Activated CD4-positive, CD25-positive, alpha-beta regulatory T cell treated with anti-CD3 and anti-CD28 coated beads, Interleukin-2, amount 50 U/mL, for 24 hours (primary cell): ENCODE measurements around the gene AKR1C1.
"Not testable (repeated sequence)": the region's sequence is repeated elsewhere in the genome, so short reads cannot be mapped to it uniquely, and the experiment has no call there.

Experiments
- ATAC-seq, 2 donors: fragments of 150-1000 bp; cut with Tn5 transposase; one replicate each; pipeline ENCODE4 v1.10.0; 2021; ENCODE audit warnings: mild to moderate bottlenecking in 1 of 2, moderate library complexity in 1 of 2

Gene AKR1C1

DNA sequence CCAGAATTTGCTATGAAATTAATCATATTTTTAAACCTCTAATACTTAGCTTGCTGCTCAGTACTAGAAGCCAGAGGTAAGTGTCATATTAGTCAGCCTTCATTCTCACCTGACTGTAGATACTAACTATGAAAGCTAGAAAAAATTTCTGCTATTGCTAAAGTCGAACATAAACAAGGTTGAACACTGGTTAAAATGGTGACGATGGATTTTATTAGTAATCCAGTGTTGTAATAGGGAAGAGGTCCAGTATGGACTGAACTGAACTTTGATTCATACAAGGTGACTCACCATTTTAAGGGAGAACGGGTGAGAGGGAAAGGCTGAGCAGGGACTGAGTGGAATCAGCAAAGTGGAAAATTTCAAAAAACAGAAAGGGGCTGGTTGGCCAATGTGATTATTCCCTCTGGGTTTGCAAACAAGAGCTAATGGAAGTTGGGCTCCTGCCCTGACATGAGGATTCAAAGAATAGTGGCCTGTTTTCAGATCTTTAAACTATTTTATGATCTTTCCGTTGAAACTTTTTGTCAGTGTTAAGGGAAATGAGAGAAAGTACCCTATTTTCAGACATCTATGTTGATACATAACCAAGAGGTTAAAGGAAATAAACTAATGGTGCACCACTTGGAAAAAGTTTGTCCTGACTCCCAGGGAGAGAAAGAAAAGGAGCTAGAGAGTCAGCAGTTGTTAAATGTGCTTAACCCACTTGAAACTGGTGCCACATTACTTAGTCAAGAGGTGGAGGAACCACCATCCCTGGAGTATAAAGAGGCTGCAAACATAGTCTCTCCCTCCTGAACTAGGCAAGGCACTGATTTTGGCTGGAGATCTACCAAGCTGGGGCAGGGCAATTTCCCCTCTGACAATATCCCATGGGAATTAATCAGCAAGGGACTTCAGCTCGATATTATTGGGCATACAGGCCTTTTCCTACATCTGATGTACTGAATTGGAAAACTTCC lies 15.3 kb upstream of the AKR1C1 start:
- no peak for ATAC-seq

DNA sequence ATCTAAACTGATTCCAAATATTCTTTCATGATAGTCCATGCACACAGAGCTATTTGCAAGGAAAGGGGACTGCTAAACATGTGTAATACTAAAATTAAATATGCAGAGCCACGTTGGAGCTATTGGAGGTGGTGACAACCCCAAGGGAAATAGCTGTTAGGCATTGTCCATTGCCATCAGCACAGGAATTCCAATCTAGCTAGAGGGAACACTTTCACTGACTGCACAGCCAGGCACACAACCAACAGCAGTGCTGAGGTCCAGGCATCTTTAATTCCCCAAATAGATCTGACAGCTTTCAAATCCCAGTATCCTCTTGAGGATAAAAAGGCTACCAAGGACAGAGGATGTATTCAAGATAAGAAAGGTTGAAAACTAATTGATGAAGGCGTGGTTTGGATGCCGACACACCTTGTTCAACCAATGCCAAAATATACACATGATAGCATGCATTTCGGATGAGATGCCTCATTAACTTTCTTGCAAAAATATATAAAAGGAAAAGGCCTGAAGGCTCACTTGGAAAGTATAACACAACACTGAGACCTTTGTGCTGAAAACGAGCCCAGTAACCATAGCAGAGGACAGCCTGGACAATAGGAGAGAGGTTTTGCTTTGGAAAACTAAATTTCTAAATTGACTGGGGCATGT lies 11.6 kb upstream of the AKR1C1 start:
- ATAC-seq = not testable (repeated sequence)

DNA sequence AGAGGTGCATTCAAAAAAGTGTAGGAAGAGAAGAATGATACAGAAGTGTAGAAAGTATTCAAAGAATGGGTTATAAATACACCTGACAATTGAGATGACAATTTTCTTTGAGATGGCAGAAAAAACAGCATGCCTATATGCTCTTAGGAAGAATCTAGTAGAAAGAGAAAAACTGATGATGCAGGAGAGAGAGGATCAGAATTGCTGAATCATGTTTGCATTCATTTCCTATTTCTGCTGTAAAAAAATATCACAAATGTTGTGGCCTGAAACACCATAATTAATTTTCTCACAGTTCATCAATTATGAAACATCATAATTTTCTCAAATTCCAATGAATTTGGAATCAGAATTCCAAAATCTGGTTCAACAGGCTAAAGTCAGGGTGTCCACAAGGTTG lies 9.8 kb upstream of the AKR1C1 start:
- no peak for ATAC-seq

DNA sequence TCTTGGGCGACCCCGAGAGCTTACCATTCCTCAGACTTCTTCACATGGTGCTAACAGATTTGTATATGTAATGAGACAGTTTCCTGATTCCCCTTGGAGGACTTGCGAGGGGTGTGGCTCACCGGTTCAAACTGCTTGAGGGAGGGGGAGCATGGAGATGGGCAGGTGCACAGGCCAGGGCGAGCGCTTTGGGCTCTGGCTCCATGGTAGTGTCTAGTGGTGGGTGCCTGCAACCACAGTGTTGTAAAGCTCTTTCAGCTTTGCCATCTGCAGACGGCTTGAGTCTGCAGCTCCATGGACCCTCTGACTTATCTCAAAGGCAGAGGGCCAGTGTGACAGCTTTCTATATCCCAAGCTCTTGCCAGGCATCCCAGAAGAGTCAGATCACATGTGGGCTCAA lies 7.1 kb upstream of the AKR1C1 start:
- not testable (repeated sequence) for ATAC-seq

DNA sequence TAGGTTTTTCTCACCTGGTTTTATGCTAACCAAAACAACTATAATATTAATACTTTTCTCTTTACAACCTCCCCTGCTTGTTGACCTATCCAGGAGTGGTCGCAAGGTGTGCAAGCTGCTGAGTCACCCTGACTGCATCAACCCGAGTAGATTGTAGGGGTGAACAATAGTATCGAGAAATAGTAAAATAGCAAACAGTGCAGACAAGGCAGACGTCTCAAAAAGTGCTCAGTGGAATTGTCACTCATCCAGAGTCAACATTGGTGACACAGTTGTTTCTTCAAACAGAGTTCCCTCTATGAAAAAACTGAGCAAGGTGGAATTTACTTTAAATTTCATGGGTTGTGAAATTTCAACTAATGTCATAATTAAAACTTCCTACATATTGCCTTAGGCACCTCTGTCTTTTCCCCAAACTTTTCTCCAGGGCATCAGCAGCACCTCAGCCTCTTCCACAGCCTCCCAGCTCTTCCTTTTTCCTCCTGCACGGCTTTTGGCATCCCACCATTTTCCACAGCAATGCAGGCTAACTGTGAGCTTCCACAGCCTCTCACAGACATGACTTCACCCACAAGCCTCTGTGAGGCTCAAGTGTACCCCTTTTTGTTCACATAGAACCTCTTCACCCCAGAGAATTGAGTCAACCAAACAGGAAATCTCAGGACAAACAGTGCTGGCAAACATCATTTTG lies 6.1 kb upstream of the AKR1C1 start:
- ATAC-seq = not testable (repeated sequence)

DNA sequence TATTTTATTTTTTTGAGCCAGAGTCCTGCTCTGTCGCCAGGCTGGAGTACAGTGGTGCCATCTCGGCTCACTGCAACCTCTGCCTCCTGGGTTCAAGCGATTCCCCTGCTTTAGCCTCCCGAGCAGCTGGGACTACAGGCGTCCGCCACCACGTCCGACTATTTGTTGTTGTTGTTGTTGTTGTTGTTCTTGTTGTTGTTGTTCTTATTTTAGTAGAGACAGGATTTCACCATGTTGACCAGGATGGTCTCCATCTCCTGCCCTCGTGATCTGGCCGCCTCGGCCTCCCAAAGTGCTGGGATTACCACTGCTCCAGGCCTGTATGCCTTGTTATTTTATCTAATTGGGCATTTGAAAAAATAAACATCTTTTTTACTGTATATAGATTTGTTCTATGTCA lies 1.7 kb upstream of the AKR1C1 start:
- not testable (repeated sequence) for ATAC-seq

DNA sequence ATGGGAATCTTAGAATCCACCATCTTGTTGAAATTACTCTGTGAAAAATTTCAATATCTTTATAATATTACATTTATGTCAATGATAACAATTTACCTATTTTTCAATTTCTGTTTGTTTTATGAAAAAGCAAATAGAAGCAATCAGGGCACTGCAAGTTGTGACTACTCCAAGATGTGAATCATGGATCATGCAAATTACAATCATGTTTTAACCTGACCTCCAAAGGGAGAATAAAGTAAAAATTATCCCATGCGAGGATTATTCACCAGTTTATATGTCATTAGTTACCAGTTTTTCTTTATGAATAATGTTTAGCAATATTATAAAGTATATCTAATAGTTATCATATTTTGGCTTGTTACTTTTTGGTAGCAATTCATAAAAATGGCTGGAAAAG lies 907 bp upstream of the AKR1C1 start:
- not testable (repeated sequence) for ATAC-seq

DNA sequence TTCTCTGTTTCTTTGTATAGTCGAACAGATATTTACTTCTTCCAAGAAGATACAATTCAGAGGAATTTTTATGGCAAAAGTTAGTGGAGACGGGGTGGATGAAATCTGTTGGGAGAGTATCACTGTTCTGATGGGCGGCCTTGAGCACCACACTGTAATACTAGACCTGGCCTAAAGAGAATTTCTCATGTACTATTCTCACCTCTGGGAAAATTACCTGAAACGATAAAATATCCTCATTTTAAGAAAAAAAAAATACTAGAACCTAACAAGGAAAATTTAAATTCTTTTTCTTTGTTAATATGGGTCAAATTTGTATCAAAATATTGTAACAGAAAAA lies 570 bp downstream of the AKR1C1 start:
- ATAC-seq = not testable (repeated sequence)

DNA sequence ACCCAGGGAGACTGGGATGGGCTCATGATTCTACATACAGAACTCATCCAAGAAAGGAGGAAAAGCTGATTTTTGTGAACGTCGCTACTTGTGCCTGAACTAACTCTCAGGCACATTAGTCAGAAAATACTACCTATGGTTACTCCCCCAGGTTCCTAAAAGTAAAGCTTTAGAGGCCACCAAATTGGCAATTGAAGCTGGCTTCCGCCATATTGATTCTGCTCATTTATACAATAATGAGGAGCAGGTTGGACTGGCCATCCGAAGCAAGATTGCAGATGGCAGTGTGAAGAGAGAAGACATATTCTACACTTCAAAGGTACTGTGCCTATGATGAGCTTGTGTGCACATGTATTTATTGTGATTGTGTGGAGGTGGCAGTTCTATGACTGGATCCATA lies 2.5 kb downstream of the AKR1C1 start:
- not testable (repeated sequence) for ATAC-seq

DNA sequence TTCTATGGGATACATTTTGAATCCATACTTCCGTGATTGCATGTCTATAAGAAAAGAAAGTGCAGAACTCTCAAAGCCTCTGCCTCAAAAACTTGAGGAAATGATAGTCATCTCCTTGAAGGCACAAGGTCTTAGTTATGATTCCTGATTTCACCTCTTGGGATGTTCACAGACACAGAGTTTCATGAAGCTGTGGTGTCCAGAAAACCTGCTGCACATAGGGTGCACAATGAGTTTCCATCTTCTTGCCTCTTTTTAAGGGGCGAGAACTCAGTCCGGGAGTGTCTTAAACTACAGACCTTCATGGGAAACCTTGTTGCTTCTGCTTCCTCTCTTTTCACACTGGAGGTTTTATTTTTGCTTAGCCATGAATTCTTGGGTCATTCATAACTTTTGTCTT lies 4.0 kb downstream of the AKR1C1 start:
- not testable (repeated sequence) for ATAC-seq

DNA sequence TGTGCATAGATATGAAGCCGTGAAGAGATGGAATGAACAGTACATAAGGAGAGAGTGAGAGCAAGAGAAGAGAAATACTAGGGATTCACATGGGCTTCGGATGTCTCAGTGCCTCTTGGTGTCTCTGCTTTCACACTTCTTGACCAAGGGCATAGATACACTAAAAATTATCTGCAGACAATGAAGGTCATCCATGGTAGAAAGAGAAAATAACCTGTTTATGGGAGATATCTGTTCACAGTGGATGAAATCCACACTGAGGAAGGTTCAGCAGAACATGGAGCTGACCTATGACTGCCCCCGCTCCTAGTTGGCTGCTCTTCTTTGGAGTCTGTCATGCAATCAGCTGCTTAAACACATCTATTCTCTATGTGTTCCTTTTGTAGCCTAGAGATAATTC lies 6.1 kb downstream of the AKR1C1 start:
- not testable (repeated sequence) for ATAC-seq

DNA sequence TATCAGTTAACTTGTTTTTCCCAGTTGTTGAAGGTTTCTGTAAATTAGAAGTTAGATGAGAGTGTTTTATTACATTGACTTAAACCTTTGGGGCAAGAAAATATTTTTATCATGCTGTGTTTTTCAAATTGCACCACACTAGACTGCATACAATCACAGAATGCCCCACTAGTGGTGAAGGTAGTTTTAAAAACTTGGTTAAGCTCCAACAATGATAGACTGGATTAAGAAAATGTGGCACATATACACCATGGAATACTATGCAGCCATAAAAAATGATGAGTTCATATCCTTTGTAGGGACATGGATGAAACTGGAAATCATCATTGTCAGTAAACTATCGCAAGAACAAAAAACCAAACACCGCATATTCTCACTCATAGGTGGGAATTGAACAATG lies 7.1 kb downstream of the AKR1C1 start:
- ATAC-seq = not testable (repeated sequence)

DNA sequence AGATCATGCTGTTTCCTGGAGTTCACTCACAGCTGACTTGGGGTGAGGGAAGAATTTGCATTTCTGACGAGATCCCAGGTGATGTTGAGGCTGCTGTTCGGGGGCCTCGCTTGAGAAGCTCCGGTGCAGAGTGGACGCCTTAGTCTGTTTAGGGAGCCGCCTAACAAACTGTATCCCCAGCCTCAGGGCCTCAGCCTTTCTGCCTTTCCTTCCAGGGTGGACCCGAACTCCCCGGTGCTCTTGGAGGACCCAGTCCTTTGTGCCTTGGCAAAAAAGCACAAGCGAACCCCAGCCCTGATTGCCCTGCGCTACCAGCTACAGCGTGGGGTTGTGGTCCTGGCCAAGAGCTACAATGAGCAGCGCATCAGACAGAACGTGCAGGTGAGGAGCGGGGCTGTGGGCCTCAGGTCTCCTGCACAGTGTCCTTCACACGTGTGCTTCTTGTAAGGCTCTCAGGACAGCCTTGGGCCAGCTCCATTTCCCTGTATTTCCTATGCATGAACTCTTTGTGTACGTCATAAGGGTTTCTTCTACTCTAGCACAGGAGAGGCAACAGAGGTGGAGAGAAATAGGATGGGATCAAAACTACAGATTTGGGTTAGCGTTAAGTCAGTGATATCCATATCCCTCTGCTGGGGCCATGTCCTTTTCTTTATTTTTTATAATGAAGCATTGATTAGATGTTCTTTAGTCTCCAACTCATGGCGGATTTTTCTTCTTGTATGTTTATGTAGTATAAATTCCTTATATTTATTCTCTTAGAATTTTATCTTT lies 9.3 kb downstream of the AKR1C1 start:
- not testable (repeated sequence) for ATAC-seq

DNA sequence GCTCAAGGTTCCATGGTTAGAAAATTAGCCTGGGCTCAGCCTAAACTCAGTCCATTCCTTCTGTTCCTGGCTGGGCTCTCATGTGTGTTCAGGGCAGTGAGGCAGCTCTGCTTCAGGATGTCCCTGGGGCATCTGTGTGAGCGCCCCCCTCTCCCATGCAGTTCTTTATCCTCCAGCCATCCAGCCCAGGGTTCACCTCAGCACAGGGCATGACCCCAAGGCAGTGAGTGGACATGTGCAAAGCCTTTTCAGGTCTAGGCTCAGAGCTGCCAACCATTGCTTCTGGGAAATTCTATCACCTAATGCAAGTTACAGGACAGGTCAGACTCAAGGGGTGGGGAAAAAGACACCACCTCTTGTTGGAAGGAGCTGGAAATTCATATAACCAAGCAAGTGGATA lies 10.1 kb downstream of the AKR1C1 start:
- not testable (repeated sequence) for ATAC-seq

DNA sequence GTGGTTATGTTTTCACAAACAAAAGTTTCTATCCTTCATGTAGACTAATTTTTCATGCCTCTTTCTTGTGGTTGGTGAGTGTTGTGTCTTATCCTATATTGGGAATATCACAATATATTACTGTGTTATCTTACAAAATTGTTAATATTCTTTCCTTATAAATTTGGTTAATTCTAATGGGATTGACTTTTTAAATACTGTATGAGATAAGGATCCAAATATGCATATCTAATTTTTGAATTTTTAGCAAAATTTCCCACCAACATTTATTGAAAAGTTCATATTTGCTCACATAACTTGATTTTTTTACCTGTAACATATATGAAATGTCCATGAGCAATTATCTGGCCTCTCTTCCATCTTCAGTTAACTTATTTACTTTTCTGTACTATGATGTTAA lies 11.2 kb downstream of the AKR1C1 start:
- ATAC-seq = not testable (repeated sequence)

DNA sequence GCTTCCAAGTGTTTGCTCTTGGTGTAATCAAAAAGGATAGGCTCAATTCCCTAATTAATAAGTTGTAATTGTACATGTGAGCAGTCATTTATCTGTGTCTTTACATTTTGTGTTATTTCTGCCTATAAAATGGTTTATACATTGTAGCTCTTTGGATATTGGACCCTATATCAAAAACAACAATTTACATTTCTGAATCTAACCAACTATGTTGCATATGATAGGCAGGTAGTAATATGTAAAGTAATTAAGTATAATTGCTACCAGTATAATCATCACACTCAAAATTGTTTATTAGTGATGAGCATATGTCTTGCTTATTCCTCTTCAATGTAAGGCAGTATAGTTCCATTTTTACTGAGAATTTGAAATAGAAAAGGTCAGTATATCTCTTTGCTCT lies 13.8 kb downstream of the AKR1C1 start:
- no peak for ATAC-seq

DNA sequence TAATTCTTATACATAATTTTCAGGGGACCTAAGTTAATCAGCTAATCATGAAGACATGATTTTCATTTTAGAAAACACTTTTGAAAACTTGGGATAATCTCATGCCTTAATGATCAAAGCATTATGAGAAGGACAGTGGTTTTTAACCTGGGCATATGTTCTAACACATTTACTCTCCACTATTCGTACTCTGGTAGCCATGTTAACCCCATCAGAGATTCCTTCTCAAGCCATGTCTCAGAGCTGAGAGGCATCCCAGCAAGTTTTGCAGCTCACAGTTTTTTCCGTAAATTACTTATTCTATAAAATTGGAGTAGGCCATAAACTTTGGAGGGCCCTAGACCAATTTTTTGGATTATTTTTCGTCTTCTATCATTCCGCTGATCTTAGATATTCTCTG lies 15.7 kb downstream of the AKR1C1 start:
- no peak for ATAC-seq

DNA sequence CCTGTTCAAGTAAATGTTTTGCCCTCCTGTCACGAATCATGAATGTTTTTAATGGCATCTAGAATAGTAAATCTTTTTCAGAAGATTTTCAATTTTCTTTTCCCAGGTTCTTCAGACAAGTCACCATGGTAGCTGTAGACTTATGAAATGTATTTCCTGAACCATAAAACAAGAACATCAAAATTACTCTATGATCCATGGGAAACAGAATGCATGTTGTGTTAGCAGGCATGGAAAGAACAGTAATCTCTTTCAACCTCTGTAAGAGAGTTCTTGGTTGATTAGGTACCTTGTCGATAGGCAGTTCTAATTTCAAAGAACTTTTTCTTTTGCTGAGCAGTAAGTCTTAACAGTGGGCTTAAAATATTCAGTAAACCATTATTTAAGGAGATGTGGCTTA lies 17.6 kb downstream of the AKR1C1 start:
- ATAC-seq = no peak

DNA sequence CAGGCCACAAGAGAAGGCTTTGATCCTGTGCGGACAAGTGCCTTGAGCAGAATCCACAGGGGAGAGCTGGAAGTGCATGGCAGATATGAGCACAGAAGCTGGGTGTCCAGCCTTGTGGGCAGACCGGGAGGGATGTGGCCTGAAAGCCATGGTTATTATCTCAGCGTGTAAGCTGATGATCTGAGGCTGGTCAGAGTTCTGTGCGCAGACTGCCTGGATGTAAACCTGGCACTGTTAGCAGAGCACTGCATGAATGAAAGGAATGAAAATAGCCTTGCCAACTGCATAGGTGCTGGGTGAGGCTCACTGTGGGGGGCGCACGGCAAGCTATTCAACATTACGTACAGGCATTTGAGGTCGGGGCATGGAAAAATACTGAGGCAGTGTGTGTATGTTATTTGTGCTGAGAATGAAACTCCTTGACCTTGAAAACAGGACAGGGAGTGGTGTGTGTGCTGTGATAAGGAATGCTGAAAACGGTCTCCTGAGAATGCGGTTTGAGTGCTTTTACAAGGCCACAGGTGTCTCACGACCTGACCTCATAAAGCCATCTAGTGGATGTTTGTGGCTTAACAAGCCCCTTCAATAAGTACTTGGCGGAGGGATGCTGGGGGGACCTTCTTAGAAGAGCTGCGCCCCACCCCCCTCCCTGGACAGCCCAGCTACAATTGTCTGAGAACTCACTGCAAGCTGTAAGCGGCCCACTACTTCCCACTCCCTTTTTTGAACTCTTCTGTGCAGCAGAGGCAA lies 18.7 kb downstream of the AKR1C1 start:
- ATAC-seq = no peak

DNA sequence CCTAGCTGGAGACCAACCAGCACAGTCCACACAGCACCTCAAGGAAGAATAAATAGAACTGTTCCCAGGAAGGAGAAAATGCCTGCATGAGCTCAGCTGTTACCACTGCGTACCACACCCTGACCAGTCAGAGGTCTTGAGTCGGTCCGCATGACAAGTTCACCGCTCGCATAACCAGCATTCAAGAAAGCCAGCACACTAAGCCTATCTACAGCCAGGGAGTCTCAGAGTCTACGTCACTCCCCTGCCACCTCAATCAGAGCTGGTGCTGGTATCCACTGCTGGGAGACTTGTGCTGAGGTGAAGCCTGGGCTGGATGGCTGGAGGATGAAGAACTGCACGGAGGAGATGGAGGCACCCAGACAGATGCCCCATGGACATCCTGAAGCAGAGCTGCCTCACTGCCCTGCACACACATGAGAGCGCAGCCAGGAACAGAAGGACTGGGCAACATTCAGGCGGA lies 19.6 kb downstream of the AKR1C1 start:
- ATAC-seq = no peak

DNA sequence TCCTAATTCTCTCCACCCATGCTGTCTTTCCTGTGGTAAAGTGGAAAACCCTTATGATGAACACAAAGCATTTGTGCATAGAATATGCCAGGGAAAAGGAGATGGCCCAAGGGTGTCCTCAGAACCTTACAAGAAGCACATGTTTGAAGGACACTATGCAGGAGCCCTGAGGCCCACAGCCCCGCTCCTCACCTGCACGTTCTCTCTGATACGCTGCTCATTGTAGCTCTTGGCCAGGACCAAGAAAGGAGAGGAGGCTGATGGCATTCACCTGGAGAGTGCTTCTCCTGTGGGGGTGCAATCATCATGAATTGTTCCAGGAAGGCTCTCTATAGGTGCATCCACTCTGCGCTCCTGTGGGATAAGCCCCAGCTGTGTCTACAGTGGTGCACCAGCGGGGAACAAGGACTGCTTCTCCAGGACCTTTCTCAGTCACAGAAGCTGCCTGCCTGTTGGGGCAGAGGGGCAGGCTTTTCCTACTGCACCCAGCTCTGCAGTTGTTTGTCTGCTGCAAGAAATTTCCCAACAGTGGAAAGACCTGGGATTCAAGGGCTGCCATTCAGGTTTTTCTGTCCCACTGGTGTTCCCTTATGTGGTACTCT lies 20.5 kb downstream of the AKR1C1 start:
- ATAC-seq = no peak
